Measurements from ENCODE around the gene PAPPA2. TPM values are rescaled to one million over a fixed set of nuclear protein-coding genes. Genes with fewer than 3 reads are reported as not detected.

The PAPPA2 gene
- total RNA-seq, 4 donors from 2014 or later: 0.07 to 0.97 (median 0.14) TPM

DNA sequence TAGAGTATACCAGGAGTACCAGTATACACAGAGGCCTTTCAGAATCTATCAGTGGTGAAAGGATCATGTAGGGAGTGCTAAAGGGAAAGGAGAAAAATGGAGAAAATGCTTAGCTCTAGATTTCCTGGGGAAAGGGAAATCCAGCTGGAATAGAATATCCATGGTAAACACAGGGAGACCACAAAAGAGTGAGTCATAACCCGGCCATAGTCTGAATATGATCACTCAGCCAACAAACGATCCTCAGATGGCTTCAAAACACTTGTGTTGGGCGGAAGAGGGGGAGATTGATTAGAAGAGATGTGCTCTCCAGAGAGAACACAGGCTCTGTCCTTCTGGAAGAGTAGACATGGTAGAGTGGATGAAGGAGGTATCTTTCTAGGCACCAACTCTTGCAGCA is 180.6 kb downstream of the PAPPA2 start:
- WGBS, 2 donors: 48 to 67% methylated on average over 3 of the region's 3 CpGs
- no peak for DNase-seq (ENCODE audit: low spot score in 2 of 2)
- no peak overlapping the region for H3K4me3 ChIP-seq (ENCODE audit: low read depth, poor library complexity, severe bottlenecking)
- intact Hi-C loops (cut with DNase I; ENCODE audit: low total_unique reads): no loop called here
- TF ChIP-seq POLR2A (IDR thresholded peaks at IDR 0.05): no peak
- TF ChIP-seq, protein P1, sequence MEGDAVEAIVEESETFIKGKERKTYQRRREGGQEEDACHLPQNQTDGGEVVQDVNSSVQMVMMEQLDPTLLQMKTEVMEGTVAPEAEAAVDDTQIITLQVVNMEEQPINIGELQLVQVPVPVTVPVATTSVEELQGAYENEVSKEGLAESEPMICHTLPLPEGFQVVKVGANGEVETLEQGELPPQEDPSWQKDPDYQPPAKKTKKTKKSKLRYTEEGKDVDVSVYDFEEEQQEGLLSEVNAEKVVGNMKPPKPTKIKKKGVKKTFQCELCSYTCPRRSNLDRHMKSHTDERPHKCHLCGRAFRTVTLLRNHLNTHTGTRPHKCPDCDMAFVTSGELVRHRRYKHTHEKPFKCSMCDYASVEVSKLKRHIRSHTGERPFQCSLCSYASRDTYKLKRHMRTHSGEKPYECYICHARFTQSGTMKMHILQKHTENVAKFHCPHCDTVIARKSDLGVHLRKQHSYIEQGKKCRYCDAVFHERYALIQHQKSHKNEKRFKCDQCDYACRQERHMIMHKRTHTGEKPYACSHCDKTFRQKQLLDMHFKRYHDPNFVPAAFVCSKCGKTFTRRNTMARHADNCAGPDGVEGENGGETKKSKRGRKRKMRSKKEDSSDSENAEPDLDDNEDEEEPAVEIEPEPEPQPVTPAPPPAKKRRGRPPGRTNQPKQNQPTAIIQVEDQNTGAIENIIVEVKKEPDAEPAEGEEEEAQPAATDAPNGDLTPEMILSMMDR (IDR thresholded peaks at IDR 0.05): no peak

DNA sequence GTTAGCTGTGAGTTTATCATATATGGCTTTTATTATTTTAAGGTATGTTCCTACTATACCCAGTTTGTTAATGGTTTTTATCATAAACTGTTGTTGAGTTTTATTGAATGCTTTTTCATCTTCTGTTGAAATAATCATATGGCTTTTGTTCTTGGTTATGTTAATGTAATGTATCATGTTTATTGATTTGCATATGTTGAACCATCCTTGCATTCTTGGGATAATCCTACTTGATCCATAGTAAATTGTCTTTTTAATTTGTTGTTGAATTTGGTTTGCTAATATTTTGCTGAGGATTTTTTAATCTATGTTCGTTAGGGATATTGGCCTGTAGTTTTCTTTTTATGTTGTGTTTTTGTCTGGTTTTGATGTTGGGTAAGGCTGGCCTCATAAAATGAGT is 185.6 kb downstream of the PAPPA2 start:
- 58 to 68% methylated on average over 1 of the region's 1 CpG for WGBS, 2 donors

DNA sequence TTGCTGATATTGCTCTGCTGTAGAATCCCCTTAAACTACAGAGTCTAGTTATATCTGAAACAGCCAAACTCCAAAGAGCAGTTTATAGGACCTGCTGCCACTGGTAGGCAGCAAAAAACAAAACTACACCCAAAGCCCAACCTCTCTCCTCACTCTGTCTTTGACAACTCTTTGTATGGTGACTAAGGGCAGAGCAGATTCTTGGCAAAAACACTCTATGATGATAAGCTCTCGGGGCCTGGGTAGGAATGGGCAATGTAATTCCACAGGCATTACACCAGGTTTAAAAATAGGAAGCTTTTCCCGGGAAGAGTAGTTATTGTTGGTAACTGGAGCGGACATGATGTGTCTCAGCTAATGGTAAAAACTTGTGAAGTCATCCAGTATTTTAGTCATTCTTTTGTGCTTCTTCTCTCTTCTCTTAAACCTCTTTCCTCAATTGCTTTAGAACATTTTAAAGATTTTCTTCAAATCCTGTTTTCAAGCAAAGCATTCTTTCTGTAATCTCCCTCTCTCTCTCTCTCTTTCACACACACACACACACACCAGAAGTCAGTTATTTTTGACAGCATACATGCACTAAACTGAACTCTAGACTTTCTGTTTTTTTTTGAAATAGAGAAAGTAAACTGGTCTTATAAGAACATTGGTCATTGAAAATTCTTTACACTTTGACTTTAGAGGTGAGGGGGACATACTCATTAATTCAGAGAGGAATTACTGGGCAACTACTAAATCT is 193.5 kb downstream of the PAPPA2 start:
- intact Hi-C loops (cut with DNase I; ENCODE audit: low total_unique reads): no loop called here
- no peak overlapping the region for H3K4me3 ChIP-seq (ENCODE audit: low read depth, poor library complexity, severe bottlenecking)
- TF ChIP-seq, protein P1 (IDR thresholded peaks at IDR 0.05): no peak
- peak in 1 of 2 donors; percentile 23 for DNase-seq (ENCODE audit: low spot score in 2 of 2)
- WGBS, 2 donors: 32 to 42% methylated on average over 3 of the region's 3 CpGs

More for the DNA sequence above, 185.6 kb downstream of the PAPPA2 start:
- H3K4me3 ChIP-seq (ENCODE audit: low read depth, poor library complexity, severe bottlenecking): no peak overlapping the region
- TF ChIP-seq, protein P1 (IDR thresholded peaks at IDR 0.05): no peak
- no peak for TF ChIP-seq POLR2A (IDR thresholded peaks at IDR 0.05)
- intact Hi-C loops (cut with DNase I; ENCODE audit: low total_unique reads): no loop called here
- no peak for DNase-seq (ENCODE audit: low spot score in 2 of 2)

DNA sequence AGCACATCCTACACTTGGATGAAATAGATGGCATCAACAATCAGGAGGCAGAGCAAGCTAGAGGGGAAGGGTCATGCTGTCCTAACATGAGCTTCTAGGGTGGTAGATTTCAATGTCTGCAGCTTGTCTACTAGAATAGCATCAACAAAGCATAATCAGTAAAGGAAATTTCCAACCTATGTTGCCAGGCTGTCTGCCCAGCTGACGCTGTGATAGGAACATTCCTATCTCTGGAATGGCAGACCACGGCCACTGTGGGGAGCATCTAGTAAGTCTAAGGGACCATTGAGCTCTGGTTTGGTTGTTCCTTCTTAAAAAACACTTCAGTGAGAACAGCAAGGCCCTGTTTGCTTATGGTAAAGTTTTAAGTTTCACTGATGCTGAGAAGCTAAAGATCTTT is 206.8 kb downstream of the PAPPA2 start:
- no peak for DNase-seq (ENCODE audit: low spot score in 2 of 2)
- 76% methylated on average over 2 of the region's 2 CpGs for WGBS, 2 donors
- no peak for TF ChIP-seq POLR2A (IDR thresholded peaks at IDR 0.05)
- TF ChIP-seq, protein P1 (IDR thresholded peaks at IDR 0.05): no peak
- intact Hi-C loops (cut with DNase I; ENCODE audit: low total_unique reads): no loop called here
- H3K4me3 ChIP-seq (ENCODE audit: low read depth, poor library complexity, severe bottlenecking): no peak overlapping the region

DNA sequence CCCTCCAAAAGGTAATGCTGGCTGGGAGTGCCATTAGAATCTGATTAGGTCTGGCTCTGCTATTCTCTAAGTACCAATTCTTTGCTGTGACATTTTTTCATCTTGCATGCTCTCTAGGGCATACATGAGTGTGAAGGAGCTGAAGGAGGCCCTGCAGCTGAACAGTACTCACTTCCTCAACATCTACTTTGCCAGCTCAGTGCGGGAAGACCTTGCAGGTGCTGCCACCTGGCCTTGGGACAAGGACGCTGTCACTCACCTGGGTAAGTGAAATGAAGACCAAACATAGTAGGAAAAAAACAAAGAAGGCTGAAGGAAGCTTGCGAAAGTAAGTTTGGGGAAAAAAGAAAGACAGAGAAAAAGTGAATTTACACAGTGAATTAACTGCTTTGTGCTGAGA is 207.9 kb downstream of the PAPPA2 start:
- no peak overlapping the region for H3K4me3 ChIP-seq (ENCODE audit: low read depth, poor library complexity, severe bottlenecking)
- DNase-seq (ENCODE audit: low spot score in 2 of 2): no peak
- WGBS, 2 donors: 71 to 76% methylated on average over 3 of the region's 3 CpGs
- intact Hi-C loops (cut with DNase I; ENCODE audit: low total_unique reads): no loop called here
- no peak for TF ChIP-seq POLR2A (IDR thresholded peaks at IDR 0.05)
- TF ChIP-seq, protein P1 (IDR thresholded peaks at IDR 0.05): no peak

All from lower leg skin (tissue), 4 donors.